ENCODE results near the gene FSCB.

Gene FSCB

DNA sequence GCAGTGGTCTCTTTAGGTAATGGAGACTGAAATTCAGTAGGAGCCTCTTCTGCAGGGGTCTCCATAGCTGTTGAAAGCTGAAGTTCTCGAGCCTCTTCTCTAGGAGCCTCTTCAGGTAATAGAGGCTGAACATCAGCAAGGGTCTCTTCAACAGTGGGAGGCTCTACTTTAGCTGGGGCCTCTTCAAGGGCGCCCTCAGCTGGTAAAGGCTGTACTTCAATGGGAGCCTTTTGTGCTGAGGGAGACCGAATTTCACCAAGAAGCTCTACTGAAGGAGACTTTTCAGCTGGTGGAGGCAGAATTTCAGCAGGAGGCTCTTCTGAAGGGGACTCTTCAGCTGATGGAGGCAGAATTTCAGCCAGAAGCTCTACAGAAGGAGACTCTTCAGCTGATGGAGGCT, 1.5 kb downstream of the FSCB start:
- H3K27ac ChIP-seq: no peak overlapping the region
- TF ChIP-seq, protein P1, sequence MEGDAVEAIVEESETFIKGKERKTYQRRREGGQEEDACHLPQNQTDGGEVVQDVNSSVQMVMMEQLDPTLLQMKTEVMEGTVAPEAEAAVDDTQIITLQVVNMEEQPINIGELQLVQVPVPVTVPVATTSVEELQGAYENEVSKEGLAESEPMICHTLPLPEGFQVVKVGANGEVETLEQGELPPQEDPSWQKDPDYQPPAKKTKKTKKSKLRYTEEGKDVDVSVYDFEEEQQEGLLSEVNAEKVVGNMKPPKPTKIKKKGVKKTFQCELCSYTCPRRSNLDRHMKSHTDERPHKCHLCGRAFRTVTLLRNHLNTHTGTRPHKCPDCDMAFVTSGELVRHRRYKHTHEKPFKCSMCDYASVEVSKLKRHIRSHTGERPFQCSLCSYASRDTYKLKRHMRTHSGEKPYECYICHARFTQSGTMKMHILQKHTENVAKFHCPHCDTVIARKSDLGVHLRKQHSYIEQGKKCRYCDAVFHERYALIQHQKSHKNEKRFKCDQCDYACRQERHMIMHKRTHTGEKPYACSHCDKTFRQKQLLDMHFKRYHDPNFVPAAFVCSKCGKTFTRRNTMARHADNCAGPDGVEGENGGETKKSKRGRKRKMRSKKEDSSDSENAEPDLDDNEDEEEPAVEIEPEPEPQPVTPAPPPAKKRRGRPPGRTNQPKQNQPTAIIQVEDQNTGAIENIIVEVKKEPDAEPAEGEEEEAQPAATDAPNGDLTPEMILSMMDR (conservative IDR thresholded peaks at IDR 0.05): no peak

DNA sequence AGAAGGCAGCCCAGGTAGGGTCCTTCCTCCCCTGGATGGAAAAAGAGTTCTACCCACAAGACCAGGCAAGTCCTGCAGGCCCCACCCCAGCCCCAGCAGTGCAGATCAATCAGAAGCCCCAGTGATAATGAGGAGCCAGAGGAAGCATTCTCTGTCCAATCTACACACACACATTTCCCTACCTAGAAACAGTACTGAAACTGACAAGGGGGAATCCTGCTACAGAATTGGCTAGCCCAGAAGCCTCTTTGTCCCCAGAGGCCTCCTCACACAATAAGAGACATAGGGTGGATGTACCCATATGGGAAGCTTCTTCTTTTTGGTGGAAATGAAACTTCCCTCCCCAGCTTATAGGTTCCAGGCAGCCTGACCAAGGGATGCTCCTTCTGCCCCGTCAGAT, 9.9 kb downstream of the FSCB start:
- TF ChIP-seq, protein P1 (conservative IDR thresholded peaks at IDR 0.05): no peak

DNA sequence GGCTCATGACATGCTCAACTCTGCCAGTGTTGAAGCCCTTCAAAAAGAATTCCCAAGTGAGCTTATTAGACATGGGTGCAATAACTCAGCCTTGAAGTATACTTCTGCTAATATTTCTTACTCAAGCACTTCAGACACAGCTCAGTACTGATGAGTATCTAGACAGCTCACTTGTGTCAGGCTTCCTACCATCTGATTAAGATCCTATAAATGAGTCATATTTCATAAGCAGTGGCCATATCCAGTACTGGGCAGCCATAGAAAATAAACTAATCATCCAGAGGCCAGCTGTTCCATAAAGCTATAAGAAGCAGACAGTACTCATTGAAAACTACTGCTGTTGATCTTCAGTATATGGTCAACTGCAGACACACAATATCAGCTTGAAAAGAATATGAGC, 12.9 kb downstream of the FSCB start:
- TF ChIP-seq, protein P1 (conservative IDR thresholded peaks at IDR 0.05): no peak
- H3K27ac ChIP-seq: no peak overlapping the region

More for the DNA sequence above, 9.9 kb downstream of the FSCB start:
- H3K27ac ChIP-seq: no peak overlapping the region

DNA sequence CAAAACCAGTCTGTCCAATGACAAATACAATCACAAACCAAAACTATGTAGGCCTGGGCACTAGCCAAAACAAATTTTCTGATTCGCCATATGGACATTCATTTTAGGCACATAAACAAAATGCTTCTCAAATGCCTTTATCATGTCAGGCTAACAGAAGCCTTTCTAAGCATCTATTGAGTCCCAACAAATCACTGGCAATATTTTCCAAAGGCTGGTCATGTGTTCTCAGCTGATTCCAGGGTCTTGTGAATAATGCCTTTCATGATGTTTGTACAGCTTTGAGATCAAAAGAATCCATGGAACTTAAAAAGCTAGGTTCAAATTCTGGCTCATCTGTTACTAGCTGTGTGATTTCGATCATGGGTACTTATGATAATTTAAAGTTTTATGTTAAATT, 16.1 kb downstream of the FSCB start:
- TF ChIP-seq, protein P1 (conservative IDR thresholded peaks at IDR 0.05): no peak
- no peak overlapping the region for H3K27ac ChIP-seq

DNA sequence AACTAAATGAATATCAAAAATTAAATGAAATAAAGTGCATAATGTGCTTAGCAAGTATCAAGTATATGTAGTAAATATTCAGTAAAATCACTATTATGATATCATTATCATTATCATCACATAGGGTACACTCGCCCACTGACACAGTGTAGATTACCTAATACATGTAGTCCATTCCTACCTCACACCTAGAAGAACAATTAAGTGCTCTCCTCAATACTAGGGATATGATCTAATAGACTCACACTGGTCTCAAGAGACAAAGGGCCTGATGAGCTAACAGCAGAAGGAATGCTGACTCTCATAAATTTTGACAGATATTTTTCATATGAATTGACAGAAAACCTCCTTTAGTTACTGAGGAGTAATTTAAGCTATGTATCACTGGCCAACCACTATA, 29.1 kb downstream of the FSCB start:
- TF ChIP-seq, protein P1 (conservative IDR thresholded peaks at IDR 0.05): no peak
- no peak overlapping the region for H3K27ac ChIP-seq

DNA sequence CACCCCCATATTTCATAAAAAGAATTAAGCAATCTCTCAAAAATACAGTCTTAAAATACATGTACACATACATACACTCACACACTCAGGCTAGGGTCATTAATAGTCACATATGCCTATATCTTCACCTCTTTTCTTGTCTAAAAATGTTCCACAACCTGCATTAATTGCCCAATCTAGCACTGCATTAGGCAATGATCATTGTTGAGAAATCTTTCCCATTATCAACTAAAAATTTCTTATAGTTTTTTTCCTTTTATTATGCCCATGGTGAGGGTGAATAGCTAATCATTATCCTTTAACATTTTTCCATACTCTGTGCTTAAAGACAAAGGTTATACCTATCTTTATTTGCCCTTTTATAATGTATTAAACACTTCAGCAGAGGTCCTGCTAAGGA, 38.3 kb downstream of the FSCB start:
- H3K27ac ChIP-seq: no peak overlapping the region
- TF ChIP-seq, protein P1 (conservative IDR thresholded peaks at IDR 0.05): no peak

DNA sequence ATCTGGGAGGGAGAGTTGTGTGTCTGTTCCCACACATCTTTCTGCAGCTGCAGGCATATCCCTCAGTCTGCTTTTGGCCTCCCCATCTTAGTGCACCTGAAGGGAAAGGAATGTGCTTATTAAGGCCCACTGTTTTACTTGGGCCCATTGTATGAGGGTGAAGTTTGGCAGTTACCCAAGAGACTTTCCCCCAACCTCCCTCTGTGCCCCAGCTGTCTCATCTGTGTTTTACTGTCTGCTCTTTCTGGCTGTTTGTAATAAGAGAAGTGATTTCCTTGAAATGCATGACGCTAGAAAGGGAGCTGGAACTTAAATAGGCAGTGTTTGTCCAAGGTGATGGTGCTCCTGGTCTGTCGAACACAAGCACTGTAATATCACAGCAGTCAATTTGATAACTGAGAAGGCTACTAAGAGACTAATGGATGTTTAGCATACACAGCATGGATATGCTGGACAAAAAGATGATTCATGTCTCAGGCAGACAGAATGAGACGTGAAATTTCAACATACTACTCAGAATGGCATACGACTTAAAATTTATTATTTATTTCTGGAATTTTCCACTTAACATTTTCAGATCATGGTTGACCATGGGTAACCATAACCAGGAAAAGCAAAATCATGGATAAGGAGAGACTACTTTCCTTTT, 43.6 kb downstream of the FSCB start:
- TF ChIP-seq, protein P1 (conservative IDR thresholded peaks at IDR 0.05): no peak

More for the DNA sequence above, 43.6 kb downstream of the FSCB start:
- H3K27ac ChIP-seq: no peak overlapping the region

All from VCaP (cell line).